Measurements from ENCODE around the gene DYSF.

Gene DYSF

DNA sequence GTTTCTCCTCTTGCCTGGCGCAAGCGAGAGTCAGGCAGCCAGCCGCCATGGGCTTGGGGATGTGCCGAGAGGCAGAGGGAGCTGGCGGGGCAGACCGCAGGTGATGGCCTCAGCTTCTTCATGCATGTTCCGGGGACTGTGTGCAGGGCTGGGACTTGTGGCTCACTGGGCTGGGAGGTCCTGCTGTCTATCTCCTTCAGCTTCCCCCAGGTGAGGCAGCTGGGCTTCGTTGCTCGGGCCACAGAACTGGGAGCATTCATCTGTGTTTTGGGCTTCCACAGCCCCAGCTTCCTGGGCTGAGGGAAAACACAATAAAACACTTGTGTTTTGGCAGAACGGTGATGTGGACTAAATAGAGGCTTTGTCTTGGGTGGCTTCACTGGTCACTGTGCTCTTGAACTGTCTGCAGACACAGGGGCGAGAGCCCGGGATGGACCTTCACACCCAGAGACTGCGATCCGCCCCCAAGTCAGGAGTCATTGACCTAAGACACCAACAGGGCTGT is 93.5 kb downstream of the DYSF start:
- no peaks in the 10 kb centered on the region for H3K4me1 ChIP-seq (ENCODE audit: low read depth, poor library complexity, severe bottlenecking)
- H3K9ac ChIP-seq: no peak overlapping the region
- TF ChIP-seq, protein P1, sequence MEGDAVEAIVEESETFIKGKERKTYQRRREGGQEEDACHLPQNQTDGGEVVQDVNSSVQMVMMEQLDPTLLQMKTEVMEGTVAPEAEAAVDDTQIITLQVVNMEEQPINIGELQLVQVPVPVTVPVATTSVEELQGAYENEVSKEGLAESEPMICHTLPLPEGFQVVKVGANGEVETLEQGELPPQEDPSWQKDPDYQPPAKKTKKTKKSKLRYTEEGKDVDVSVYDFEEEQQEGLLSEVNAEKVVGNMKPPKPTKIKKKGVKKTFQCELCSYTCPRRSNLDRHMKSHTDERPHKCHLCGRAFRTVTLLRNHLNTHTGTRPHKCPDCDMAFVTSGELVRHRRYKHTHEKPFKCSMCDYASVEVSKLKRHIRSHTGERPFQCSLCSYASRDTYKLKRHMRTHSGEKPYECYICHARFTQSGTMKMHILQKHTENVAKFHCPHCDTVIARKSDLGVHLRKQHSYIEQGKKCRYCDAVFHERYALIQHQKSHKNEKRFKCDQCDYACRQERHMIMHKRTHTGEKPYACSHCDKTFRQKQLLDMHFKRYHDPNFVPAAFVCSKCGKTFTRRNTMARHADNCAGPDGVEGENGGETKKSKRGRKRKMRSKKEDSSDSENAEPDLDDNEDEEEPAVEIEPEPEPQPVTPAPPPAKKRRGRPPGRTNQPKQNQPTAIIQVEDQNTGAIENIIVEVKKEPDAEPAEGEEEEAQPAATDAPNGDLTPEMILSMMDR (conservative IDR thresholded peaks at IDR 0.05; ENCODE audit: low read depth, low read length): no peak
- no peak overlapping the region for H3K4me2 ChIP-seq
- H3K27ac ChIP-seq: no peak overlapping the region
- no peak overlapping the region for H3K4me3 ChIP-seq (IDR thresholded peaks at IDR 0.05; ENCODE audit: insufficient read depth, low read depth, low read length)
- H3K36me3 ChIP-seq (ENCODE audit: insufficient read depth): no peaks in the 10 kb centered on the region
- no peaks in the 10 kb centered on the region for H4K20me1 ChIP-seq (ENCODE audit: insufficient read depth)
- peaks cover 17% of the 10 kb centered on the region; the same call in 1 of the 2 replicates for H3K27me3 ChIP-seq (ENCODE audit: insufficient read depth, low read depth)
- no peaks in the 10 kb centered on the region for H3K79me2 ChIP-seq (ENCODE audit: insufficient read depth, low read depth)
- H2AFZ ChIP-seq (ENCODE audit: low read depth): no peak overlapping the region

DNA sequence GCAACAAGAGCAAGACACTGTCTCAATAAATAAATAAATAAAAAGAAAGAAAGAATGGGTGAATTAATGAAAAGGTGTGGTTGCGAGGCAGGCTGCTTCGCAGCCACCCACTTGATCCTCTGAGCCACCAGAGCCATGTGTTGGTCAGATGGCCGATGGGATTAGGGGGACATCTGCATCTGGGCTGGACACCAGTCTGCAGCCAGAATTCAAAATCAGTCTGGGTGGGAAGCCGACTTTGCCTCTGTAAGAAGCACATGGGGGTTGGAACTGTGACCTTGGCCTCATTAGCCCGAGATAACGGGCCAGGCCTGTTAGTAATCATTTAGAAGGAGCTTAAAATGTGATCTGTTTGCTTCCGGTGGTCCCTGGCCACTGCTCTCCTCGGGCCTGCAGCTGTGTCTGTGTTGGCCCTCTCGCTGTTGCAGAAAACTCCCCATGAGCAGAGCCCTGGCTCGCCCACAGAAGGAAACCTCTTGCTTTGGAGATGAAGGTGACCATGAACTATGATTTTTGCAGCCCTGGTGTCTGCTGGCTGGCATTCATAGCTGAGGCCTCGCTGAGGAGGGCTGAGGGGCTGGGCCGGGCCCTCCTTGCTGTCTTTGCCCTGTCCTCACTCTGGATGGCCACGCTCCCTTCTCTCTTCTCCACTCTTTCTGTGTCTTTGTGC is 94.4 kb downstream of the DYSF start:
- H4K20me1 ChIP-seq (ENCODE audit: insufficient read depth): no peaks in the 10 kb centered on the region
- H3K4me1 ChIP-seq (ENCODE audit: low read depth, poor library complexity, severe bottlenecking): no peaks in the 10 kb centered on the region
- H2AFZ ChIP-seq (ENCODE audit: low read depth): no peak overlapping the region
- H3K27ac ChIP-seq: no peak overlapping the region
- peaks cover 17% of the 10 kb centered on the region; the same call in 1 of the 2 replicates for H3K27me3 ChIP-seq (ENCODE audit: insufficient read depth, low read depth)
- H3K4me2 ChIP-seq: no peak overlapping the region
- no peaks in the 10 kb centered on the region for H3K79me2 ChIP-seq (ENCODE audit: insufficient read depth, low read depth)
- no peak overlapping the region for H3K4me3 ChIP-seq (IDR thresholded peaks at IDR 0.05; ENCODE audit: insufficient read depth, low read depth, low read length)
- no peak overlapping the region for H3K9ac ChIP-seq
- no peaks in the 10 kb centered on the region for H3K36me3 ChIP-seq (ENCODE audit: insufficient read depth)
- TF ChIP-seq, protein P1 (conservative IDR thresholded peaks at IDR 0.05; ENCODE audit: low read depth, low read length): no peak

DNA sequence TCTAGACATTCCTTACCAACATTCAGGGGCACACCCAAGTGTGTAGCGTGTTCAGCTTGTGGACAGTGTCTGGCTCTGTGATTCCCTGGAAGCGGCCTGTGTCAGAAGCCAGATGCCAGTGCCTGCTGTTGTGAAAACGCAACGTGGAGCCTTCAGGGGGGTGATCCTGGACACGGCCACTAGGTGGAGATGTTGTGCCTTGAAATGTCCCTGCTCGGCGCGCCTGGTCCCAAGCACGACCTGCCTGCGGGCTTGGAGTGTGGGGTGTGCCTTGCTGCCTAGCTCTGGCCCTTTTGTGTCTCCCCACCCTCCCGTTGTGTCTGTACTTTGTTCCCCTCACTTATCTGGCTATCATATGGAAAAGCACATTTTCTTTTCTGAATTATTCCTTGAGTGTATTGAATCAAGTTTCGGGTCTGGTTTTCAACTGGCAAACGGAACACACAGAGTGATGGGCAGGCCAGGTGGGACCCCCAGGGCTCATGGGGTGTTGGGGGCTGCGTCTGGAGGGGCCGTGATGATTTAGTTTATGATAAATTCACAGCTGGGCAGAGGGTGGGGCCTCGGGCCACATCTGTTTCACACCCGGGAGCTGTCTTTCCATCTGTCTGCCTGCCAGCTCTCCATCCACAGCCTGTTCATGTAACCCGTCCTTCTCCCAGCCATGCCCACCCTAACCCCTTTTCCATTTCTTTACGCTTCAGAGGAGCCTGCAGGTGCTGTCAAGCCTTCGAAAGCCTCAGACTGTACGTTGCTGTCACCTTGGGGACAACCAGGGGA is 95.5 kb downstream of the DYSF start:
- peaks cover 17% of the 10 kb centered on the region; the same call in 1 of the 2 replicates for H3K27me3 ChIP-seq (ENCODE audit: insufficient read depth, low read depth)
- no peak overlapping the region for H3K4me3 ChIP-seq (IDR thresholded peaks at IDR 0.05; ENCODE audit: insufficient read depth, low read depth, low read length)
- H2AFZ ChIP-seq (ENCODE audit: low read depth): no peak overlapping the region
- no peak overlapping the region for H3K27ac ChIP-seq
- H4K20me1 ChIP-seq (ENCODE audit: insufficient read depth): no peaks in the 10 kb centered on the region
- no peaks in the 10 kb centered on the region for H3K79me2 ChIP-seq (ENCODE audit: insufficient read depth, low read depth)
- no peaks in the 10 kb centered on the region for H3K36me3 ChIP-seq (ENCODE audit: insufficient read depth)
- H3K4me1 ChIP-seq (ENCODE audit: low read depth, poor library complexity, severe bottlenecking): no peaks in the 10 kb centered on the region
- no peak overlapping the region for H3K9ac ChIP-seq
- TF ChIP-seq, protein P1 (conservative IDR thresholded peaks at IDR 0.05; ENCODE audit: low read depth, low read length): peak; percentile 90
- H3K4me2 ChIP-seq: no peak overlapping the region

DNA sequence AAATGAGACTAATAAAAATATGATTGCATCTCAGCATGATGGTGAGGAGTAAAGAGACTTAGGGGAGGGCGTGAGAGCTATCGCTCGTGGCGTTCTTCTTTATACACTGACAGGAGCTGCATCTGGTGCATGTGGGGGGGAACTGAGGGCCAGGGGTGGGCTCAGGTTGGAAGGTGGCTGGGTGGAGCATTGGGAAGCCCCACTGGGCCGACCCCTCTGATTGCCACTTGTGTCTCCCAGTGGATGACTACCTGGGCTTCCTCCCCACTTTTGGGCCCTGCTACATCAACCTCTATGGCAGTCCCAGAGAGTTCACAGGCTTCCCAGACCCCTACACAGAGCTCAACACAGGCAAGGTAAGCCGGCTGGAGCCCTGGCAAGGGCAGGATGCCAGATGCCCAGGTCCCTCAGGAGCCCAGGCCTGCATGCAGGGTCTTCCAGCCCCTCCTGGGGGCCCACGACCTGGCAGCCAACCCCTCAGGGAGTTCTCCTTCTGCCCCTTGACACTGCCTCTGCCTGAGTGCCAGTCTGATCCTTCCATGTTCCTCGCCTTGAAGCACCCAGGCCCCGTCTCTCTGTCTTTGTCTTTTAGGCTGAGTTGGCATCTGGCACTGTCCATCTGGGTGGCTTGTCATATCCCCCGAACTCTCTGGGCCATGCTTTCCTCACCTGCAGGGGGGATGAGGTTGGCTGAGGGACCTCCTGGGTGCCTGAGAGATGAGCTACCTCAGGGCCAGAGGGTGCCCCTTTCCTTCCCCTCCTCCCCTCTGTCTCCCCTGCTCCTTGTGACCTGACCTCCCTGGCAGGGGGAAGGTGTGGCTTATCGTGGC is 97.7 kb downstream of the DYSF start:
- TF ChIP-seq, protein P1 (conservative IDR thresholded peaks at IDR 0.05; ENCODE audit: low read depth, low read length): no peak
- no peaks in the 10 kb centered on the region for H3K36me3 ChIP-seq (ENCODE audit: insufficient read depth)
- H3K4me1 ChIP-seq (ENCODE audit: low read depth, poor library complexity, severe bottlenecking): no peaks in the 10 kb centered on the region
- no peak overlapping the region for H3K4me3 ChIP-seq (IDR thresholded peaks at IDR 0.05; ENCODE audit: insufficient read depth, low read depth, low read length)
- no peaks in the 10 kb centered on the region for H4K20me1 ChIP-seq (ENCODE audit: insufficient read depth)
- no peak overlapping the region for H3K4me2 ChIP-seq
- H3K27me3 ChIP-seq (ENCODE audit: insufficient read depth, low read depth): peaks cover 7% of the 10 kb centered on the region; the same call in 1 of the 2 replicates
- no peak overlapping the region for H3K27ac ChIP-seq
- no peaks in the 10 kb centered on the region for H3K79me2 ChIP-seq (ENCODE audit: insufficient read depth, low read depth)
- H2AFZ ChIP-seq (ENCODE audit: low read depth): no peak overlapping the region
- H3K9ac ChIP-seq: no peak overlapping the region
